RWPE2 (cell line): ENCODE measurements around the gene NAALADL2.

Experiments used
- ATAC-seq: fragments of 200-7000 bp; cut with Tn5 transposase; 3 replicates; pipeline ENCODE4 v1.9.1; 2021; ENCODE audit warnings: low read depth
- DNase-seq: peaks from one replicate; pipeline ENCODE4 v3.0.0-alpha.2; 2020; ENCODE audit warnings: low spot score
- H3K27ac ChIP-seq: fragments of 450-650 bp; 2 replicates; pipeline ENCODE4 v1.5.1; 2017; ENCODE audit warnings: mild to moderate bottlenecking; ENCODE audit not compliant: poor library complexity, severe bottlenecking
- H3K27me3 ChIP-seq: fragments of 250-450 bp; sonication (Bioruptor Pico); 2 replicates; pipeline ENCODE4 v1.5.1; 2021; ENCODE audit warnings: mild to moderate bottlenecking, moderate library complexity; ENCODE audit not compliant: insufficient read depth, poor library complexity, severe bottlenecking
- H3K36me3 ChIP-seq: fragments of 250-450 bp; sonication (Bioruptor Pico); 2 replicates; pipeline ENCODE4 v1.5.1; 2020; ENCODE audit warnings: low read depth, mild to moderate bottlenecking, moderate library complexity
- H3K4me1 ChIP-seq: fragments of 250-450 bp; sonication (Bioruptor Pico); 2 replicates; pipeline ENCODE4 v1.5.1; 2021; ENCODE audit warnings: mild to moderate bottlenecking, moderate library complexity; ENCODE audit not compliant: insufficient read depth, poor library complexity, severe bottlenecking
- H3K4me3 ChIP-seq: fragments of 250-450 bp; sonication (Bioruptor Pico); 2 replicates; pipeline ENCODE4 v1.5.1; 2021; ENCODE audit warnings: mild to moderate bottlenecking, moderate library complexity; ENCODE audit not compliant: severe bottlenecking
- H3K9me3 ChIP-seq: fragments of 250-450 bp; sonication (Bioruptor Pico); 2 replicates; pipeline ENCODE4 v1.5.1; 2021; ENCODE audit warnings: mild to moderate bottlenecking, moderate library complexity; ENCODE audit not compliant: severe bottlenecking
- CTCF ChIP-seq: fragments of 450-650 bp; IDR thresholded peaks from one replicate; pipeline ENCODE4 v1.5.1; 2017; ENCODE audit warnings: mild to moderate bottlenecking, moderate library complexity; ENCODE audit not compliant: poor library complexity, severe bottlenecking

Gene NAALADL2

GRCh38 chr3:174854987-174855386 lies 4.1 kb upstream of the NAALADL2 start:
- H3K36me3 ChIP-seq: no peaks in the 10 kb centered on the region
- DNase-seq: no peak
- TF ChIP-seq CTCF: no peak
- no peak overlapping the region for H3K27ac ChIP-seq
- H3K27me3 ChIP-seq: no peaks in the 10 kb centered on the region
- H3K4me1 ChIP-seq: no peaks in the 10 kb centered on the region
- H3K4me3 ChIP-seq: no peak overlapping the region
- no peaks in the 10 kb centered on the region for H3K9me3 ChIP-seq
- no peak for ATAC-seq

GRCh38 chr3:174857301-174857700 lies 1.8 kb upstream of the NAALADL2 start:
- no peaks in the 10 kb centered on the region for H3K4me1 ChIP-seq
- ATAC-seq: no peak
- no peak overlapping the region for H3K4me3 ChIP-seq
- H3K27me3 ChIP-seq: no peaks in the 10 kb centered on the region
- TF ChIP-seq CTCF: no peak
- H3K27ac ChIP-seq: no peak overlapping the region
- no peaks in the 10 kb centered on the region for H3K9me3 ChIP-seq
- no peak for DNase-seq
- no peaks in the 10 kb centered on the region for H3K36me3 ChIP-seq

- Histone ChIP-seq H3K4me3 (no peak overlapping the region), H3K4me1 (no peaks in the 10 kb centered on the region), H3K27ac (no peak overlapping the region), H3K9me3 (no peaks in the 10 kb centered on the region), H3K27me3 (no peaks in the 10 kb centered on the region), H3K36me3 (no peaks in the 10 kb centered on the region)
- no peak for TF ChIP-seq CTCF
- ATAC-seq: no peak
- no peak for DNase-seq
Observed at GRCh38 chr3:174858353-174858752, 781 bp upstream of the NAALADL2 start.

- ATAC-seq (no peak), DNase-seq (no peak)
- Histone ChIP-seq H3K4me1 (no peaks in the 10 kb centered on the region), H3K9me3 (no peaks in the 10 kb centered on the region), H3K36me3 (no peaks in the 10 kb centered on the region), H3K27me3 (no peaks in the 10 kb centered on the region), H3K4me3 (no peak overlapping the region), H3K27ac (no peak overlapping the region)
- TF ChIP-seq CTCF: no peak
Observed at GRCh38 chr3:174859756-174860155, 622 bp downstream of the NAALADL2 start.

GRCh38 chr3:174862101-174862500 lies 3.0 kb downstream of the NAALADL2 start:
- H3K4me3 ChIP-seq: no peak overlapping the region
- H3K27ac ChIP-seq: no peak overlapping the region
- DNase-seq (no peak), ATAC-seq (peak; percentile 92)
- H3K9me3 ChIP-seq: no peaks in the 10 kb centered on the region
- no peaks in the 10 kb centered on the region for H3K36me3 ChIP-seq
- no peaks in the 10 kb centered on the region for H3K4me1 ChIP-seq
- no peaks in the 10 kb centered on the region for H3K27me3 ChIP-seq
- peak; percentile 74 for TF ChIP-seq CTCF
